CD4-positive, alpha-beta T cell treated with Interleukin-2 at 100 ng/mL for 4 hours (primary cell): ENCODE results near the gene SPON1.

ENCODE experiments used
- DNase-seq: peaks from one replicate; pipeline ENCODE4 v3.0.0-alpha.2; 2020; ENCODE audit warnings: low spot score

The SPON1 gene

GRCh38 chr11:14189874-14190273, 227.4 kb downstream of the SPON1 start:
- DNase-seq: no peak

DNA sequence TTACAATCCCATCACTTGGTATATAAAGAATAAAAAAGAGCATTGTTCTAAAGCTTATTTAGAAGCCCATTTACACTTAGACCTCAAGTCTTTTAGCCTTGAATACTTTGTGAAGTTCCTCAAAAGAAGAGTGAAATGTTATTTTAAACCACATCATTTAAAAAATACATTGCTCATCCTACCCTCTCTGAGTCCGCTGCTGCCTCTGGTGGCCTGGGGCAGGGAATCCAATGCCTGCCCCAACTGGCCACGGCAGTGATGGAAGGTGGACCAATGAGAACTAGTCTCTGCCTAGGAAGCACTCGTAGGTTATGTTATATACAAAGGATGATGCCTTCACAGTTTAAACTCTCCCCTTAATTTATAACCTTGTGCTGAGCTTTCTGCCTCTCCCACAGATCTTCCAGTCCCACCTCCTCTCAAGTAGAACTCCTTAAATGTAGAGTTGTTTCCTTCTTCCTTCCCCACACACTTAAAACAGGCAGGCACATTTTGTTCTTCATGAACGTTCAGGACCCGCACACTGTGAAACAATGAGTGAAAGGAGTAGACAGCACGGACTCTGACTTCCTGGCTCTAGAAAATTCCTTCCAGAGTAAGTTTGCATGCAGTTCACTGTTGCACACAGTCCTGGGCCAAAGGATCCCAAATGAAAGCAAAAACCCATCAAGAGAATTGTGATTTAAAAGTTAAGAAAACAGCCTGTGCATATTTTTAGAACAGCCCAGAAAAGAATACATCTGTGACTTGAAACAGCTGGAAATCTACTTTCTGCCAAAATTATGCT, 228.7 kb downstream of the SPON1 start:
- no peak for DNase-seq

GRCh38 chr11:14193644-14194043, 231.1 kb downstream of the SPON1 start:
- DNase-seq: no peak

GRCh38 chr11:14202251-14203196, 240.0 kb downstream of the SPON1 start:
- DNase-seq: no peak

DNA sequence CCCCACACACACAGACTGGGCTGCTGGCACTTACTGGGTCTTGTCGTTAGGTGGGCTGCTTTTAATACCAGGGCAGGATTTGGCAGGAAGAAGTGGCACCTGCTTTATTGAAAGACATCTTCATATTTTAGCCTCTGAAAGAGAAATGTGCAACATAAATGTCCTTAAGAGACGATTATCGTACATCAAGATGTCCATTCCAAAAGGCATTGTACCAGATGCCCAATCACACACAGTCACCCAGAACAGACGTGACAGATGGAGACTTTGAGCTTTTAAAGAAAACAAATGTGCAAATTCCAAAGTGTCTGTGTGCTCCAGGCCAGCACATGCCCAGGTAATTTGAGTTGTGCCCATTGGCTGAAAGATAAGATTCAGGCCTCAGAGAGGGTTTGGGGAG, 240.8 kb downstream of the SPON1 start:
- no peak for DNase-seq

- DNase-seq: no peak
Observed at GRCh38 chr11:14212986-14213385, 250.5 kb downstream of the SPON1 start.

GRCh38 chr11:14218728-14219127, 256.2 kb downstream of the SPON1 start:
- no peak for DNase-seq

- DNase-seq: no peak
Observed at GRCh38 chr11:14223636-14224288, 261.2 kb downstream of the SPON1 start.

DNA sequence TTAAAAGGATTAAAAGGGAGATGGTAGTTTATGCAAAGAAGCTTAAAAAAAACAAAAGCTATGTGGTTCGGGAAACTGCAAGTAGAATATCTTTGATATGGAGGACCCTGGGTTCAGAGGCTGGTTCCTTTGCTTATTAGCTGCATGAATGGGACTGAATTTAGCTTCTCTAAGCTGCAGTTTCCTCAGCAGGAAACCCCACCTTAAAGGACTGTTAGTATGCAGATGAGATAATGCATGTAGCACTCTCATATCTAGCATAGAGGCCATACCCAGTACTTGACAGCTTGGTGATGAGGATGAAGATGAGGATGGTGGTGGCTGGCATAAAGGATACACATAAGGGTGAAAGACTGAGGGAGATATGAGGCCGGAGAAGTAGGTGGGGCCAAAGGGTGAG, 261.9 kb downstream of the SPON1 start:
- no peak for DNase-seq

- no peak for DNase-seq
Observed at GRCh38 chr11:14225666-14226065, 263.1 kb downstream of the SPON1 start.

DNA sequence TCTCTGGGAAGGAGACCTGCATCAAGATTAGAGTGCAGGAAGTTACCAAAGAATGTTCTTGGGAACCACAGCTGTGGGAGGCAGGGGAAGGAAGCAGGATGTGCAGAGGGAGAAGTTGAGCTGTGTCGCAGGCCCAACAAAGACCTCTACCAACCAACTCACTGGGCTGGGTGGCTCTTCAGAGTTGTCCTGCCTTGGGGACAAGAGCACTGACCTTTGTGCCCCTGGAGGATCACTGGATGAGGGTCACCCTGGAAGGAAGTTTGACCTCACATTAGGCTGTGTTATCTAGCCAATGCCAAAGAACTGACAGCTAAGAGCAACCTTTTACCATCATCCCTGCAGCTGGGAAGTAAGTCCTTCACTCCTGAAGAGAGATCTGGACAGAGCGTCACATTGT, 265.8 kb downstream of the SPON1 start:
- no peak for DNase-seq

DNA sequence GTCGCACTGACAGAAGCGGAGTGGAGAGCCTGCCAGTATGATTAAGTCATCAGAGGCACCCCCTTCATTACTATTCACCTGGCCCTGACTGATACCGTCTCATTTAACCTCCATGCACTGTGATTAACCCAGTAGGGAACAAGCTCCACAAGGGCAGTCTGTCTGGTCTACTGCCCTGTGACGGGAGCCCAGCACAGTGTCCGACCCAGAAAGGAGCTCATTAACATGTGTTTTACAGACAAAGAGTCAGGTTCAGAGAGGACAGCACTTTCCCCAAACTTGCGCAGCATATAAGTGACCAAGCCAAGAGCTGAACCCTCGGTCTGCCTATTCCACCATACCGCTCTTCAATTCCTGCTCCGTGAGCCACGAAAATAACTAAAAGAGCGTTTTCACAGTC, 266.9 kb downstream of the SPON1 start:
- no peak for DNase-seq

- DNase-seq: no peak
Observed at GRCh38 chr11:14230407-14230806, 267.9 kb downstream of the SPON1 start.

- no peak for DNase-seq
Observed at GRCh38 chr11:14232652-14233051, 270.1 kb downstream of the SPON1 start.

DNA sequence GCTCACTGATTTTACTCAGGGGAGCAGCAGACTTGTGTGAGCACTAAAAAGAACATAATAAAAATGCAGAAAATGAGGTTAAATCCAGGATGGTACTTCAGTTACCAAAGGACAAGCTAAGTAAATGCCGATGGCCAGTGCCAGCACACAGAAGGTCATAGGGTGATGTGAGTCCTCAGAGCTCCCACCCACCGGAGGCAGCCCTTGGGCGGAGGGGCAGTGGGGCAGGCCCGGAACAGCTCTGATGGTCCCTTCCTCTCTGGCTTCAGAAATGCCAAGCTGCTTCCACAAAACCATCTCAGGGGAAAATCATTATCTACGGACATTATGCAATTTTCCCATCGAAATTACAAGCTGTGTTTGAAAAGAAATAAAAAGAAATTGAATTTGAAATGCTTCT, 271.9 kb downstream of the SPON1 start:
- DNase-seq: no peak

DNA sequence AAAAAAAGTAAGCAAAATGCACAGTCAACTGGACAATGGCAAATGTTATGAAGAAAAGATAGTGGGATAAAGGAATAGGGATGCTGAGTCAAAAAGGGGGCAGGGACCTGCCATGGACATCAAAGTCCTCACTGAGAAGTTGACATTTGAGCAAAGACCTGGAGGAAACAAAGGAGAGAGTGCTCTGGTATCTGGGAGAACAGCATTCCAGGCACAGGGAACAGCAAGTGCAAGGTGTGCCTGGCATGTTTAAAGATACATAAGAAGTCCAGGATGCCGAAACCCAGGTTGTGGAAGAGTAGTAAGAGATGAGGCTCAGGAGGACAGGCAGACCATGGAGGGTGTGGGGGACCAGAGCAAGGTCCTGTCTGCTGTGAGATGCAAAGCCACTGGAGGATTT, 273.2 kb downstream of the SPON1 start:
- no peak for DNase-seq

DNA sequence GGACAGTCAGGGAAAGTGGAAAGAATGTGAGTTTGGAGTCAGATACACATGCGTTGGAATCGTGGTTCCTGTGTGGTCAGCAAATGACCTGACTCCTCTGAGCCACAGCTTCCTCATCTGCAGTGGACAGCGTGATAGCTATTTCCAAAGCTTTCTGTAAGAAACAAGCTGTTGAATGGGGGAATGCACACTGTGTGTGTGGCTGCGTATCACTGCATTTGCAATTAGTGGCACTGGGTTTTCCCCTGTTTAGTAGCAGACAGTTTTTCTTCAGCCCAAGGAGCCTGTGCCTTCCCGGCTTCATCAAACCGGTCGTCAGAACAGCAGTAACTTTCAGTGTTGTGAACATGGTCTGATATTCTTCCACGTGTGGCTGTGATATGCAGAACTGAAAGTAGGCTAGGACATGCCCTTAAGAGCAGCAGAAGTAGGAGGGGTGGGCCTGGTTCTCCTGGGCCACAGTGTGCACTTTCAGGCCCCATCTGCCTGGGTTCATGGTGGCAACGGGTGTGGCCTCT, 275.0 kb downstream of the SPON1 start:
- DNase-seq: no peak

DNA sequence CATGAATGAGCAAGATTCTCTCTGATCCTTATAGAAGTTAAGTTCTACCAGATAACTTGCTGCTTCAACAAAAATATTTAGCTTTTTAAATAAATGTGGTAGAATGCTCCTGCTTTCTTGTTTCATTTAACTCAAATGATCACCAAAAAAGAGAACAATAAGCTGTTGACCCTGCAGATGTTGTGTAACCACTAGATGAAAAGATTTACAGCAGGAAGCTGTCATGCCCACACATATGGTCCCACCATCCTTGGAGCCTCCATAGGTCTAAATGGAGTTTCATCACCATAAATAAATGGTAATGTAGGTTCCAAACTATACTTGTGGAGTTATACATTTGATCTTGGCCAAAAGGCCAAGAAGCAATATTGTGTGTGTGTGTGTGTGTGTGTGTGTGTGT, 277.7 kb downstream of the SPON1 start:
- DNase-seq: no peak

- DNase-seq: no peak
Observed at GRCh38 chr11:14240951-14241350, 278.4 kb downstream of the SPON1 start.

- DNase-seq: no peak
Observed at GRCh38 chr11:14242187-14242586, 279.7 kb downstream of the SPON1 start.

DNA sequence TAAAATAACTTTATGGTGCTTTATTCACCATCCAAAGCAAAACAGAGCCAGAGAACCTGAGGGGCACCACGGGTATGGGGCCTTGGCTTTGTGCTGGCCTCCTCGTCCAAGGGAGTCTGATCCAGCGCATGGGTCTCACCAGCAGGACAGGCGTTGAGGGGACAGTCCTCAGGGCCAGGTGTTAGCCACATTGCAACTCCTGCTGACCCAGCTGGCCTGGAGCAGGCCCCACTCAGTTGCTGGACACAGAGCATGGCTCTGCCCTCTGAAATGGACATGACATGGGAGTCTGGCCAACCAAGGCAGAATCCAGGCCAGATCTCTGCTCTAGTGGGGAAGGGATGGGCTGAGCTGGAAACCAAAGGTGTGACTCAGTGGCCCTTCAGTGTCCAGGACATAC, 280.2 kb downstream of the SPON1 start:
- DNase-seq: no peak

GRCh38 chr11:14244926-14245325, 282.4 kb downstream of the SPON1 start:
- no peak for DNase-seq
